ENCODE results near the gene HOXA5. TPM values are rescaled to one million over a fixed set of nuclear protein-coding genes. Genes with fewer than 3 reads are reported as not detected.

Gene HOXA5
- total RNA-seq, 2 experiments from 2014 or later: 3.4 to 7.4 TPM

DNA sequence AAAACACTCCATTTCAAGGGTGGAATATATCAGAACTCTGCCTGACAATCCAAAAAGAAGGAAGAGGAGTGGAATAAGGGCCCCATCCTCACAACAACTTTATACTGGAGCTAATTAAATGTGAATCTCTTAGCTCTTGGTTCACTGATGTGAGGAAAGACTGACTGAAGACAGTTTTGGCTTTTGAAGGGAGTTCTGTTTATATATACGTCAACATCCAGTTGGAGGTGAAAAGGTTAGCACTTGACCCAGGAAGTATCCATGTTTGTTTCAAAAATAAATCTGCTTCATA lies 50.7 kb downstream of the HOXA5 start:
- POLR2A ChIA-PET: interaction anchor here (0.6 to 2.2 kb wide), 4 partner anchors 9 to 57 kb away, joined by 3 to 10 read pairs (median 4); no protein-coding TSS in a partner anchor
- Histone ChIP-seq H3K9me2 (ENCODE audit: insufficient read depth, low read length) (no peaks in the 10 kb centered on the region), H3K4me3 (ENCODE audit: low read depth, low read length, poor library complexity, severe bottlenecking) (no peak overlapping the region), H3K4me2 (ENCODE audit: low read length) (no peak overlapping the region), H3K27ac (ENCODE audit: low read depth, low read length, poor library complexity, severe bottlenecking) (no peak overlapping the region), H3K9me3 (ENCODE audit: low read length) (no peaks in the 10 kb centered on the region), H3K4me1 (ENCODE audit: insufficient read depth, low read length, poor library complexity, severe bottlenecking) (peaks cover 31% of the 10 kb centered on the region), H4K20me1 (ENCODE audit: insufficient read depth, low read length) (peaks cover 5% of the 10 kb centered on the region; the same call in 1 of the 2 replicates), H2AFZ (ENCODE audit: low read length) (no peak overlapping the region), H3K79me2 (ENCODE audit: insufficient read depth, low read depth, low read length) (no peaks in the 10 kb centered on the region; the same call in 1 of the 2 replicates), H3K36me3 (ENCODE audit: insufficient read depth, low read length) (no peaks in the 10 kb centered on the region)
- no peak for DNase-seq (ENCODE audit: low spot score)
- no TSS peak for BruUV-seq (replicated peaks)
- no peak for TF ChIP-seq EZH2phosphoT487 (IDR thresholded peaks at IDR 0.05; ENCODE audit: borderline replicate concordance, low read depth, low read length)
- TF ChIP-seq, protein P1, sequence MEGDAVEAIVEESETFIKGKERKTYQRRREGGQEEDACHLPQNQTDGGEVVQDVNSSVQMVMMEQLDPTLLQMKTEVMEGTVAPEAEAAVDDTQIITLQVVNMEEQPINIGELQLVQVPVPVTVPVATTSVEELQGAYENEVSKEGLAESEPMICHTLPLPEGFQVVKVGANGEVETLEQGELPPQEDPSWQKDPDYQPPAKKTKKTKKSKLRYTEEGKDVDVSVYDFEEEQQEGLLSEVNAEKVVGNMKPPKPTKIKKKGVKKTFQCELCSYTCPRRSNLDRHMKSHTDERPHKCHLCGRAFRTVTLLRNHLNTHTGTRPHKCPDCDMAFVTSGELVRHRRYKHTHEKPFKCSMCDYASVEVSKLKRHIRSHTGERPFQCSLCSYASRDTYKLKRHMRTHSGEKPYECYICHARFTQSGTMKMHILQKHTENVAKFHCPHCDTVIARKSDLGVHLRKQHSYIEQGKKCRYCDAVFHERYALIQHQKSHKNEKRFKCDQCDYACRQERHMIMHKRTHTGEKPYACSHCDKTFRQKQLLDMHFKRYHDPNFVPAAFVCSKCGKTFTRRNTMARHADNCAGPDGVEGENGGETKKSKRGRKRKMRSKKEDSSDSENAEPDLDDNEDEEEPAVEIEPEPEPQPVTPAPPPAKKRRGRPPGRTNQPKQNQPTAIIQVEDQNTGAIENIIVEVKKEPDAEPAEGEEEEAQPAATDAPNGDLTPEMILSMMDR (conservative IDR thresholded peaks at IDR 0.05; ENCODE audit: low read length): no peak
- intact Hi-C loops (cut with micrococcal nuclease; ENCODE audit: unreplicated experiment): no loop called here
- CTCF ChIA-PET (ENCODE audit: unreplicated experiment): no interaction called here

DNA sequence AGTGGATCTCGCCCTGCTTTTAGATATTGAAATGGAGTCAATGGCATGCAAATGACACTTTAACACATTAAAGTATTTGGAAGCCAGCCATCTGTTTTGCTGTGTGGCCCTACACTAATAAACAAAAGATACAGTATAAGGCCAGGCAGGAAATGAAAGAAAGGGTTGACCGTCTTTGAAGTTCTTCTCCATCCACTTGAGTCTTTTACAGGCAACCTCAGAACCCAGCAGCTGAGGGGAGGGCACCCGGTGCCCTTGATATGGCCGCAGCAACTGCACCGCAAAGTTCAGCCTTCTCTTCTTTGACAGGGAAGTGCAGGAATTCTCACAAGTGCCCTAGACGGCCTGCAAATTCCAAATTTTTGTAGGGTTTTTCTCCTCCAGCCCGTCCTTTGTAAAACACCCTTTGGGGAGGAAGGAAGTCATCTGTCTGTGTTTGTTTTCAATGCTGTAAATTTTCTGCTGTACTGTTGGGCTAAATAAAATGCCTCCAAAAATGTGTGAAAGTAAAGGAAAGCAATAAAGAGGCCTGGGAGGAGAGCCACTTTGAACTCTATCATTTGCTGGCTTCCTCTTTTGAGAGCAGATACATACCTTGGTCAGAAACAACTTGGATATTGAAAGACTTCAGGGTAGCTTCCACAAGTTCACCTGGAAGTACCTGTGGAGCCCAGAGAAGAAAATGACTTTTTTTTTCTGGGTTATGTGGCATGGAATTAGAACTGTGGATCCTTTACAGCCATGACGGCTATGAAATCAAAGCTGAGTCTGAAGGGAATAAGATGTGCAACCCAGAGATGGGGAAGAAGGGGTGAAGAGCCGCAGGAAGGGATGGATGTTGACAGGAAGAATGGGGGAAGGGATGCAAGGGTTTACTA lies 51.3 kb downstream of the HOXA5 start:
- no peaks in the 10 kb centered on the region for H3K9me3 ChIP-seq (ENCODE audit: low read length)
- no peaks in the 10 kb centered on the region for H3K36me3 ChIP-seq (ENCODE audit: insufficient read depth, low read length)
- no peak for TF ChIP-seq EZH2phosphoT487 (IDR thresholded peaks at IDR 0.05; ENCODE audit: borderline replicate concordance, low read depth, low read length)
- TF ChIP-seq, protein P1 (conservative IDR thresholded peaks at IDR 0.05; ENCODE audit: low read length): no peak
- POLR2A ChIA-PET: interaction anchor here (1.2 to 2.2 kb wide), 3 partner anchors 8 to 49 kb away, joined by 3 to 10 read pairs (median 4); no protein-coding TSS in a partner anchor
- CTCF ChIA-PET (ENCODE audit: unreplicated experiment): no interaction called here
- H3K79me2 ChIP-seq (ENCODE audit: insufficient read depth, low read depth, low read length): no peaks in the 10 kb centered on the region; the same call in 1 of the 2 replicates
- BruUV-seq (replicated peaks): no TSS peak
- intact Hi-C loops (cut with micrococcal nuclease; ENCODE audit: unreplicated experiment): no loop called here
- no peak overlapping the region for H2AFZ ChIP-seq (ENCODE audit: low read length)
- H3K9me2 ChIP-seq (ENCODE audit: insufficient read depth, low read length): no peaks in the 10 kb centered on the region
- H3K27ac ChIP-seq (ENCODE audit: low read depth, low read length, poor library complexity, severe bottlenecking): no peak overlapping the region
- no peak overlapping the region for H3K4me2 ChIP-seq (ENCODE audit: low read length)
- DNase-seq (ENCODE audit: low spot score): no peak
- H4K20me1 ChIP-seq (ENCODE audit: insufficient read depth, low read length): peaks cover 3% of the 10 kb centered on the region; the same call in 1 of the 2 replicates
- H3K4me3 ChIP-seq (ENCODE audit: low read depth, low read length, poor library complexity, severe bottlenecking): no peak overlapping the region
- H3K4me1 ChIP-seq (ENCODE audit: insufficient read depth, low read length, poor library complexity, severe bottlenecking): peaks cover 25% of the 10 kb centered on the region

DNA sequence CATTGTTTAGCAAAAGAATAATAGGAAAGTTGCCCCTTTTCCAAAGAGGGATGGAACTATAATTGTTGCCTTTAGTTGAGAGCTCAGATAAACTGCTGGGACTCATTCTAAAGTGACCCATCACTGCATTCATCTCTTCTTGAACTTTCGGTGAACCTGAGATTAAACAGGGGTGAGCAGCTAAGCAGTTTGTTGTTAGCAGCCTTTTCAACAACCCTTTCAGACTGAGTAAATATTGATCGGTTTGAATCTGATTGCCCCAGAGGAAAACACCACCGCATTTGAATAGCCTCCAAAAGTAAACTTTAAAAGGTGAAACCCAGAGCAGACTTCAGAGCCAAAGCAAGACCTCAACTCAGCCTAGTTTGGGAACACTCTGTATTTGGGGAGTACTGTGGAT lies 52.4 kb downstream of the HOXA5 start:
- POLR2A ChIA-PET: interaction anchor here (0.9 to 1.7 kb wide), 3 partner anchors 12 to 61 kb away, joined by 3 to 4 read pairs (median 4); partner anchors contain the start of gene HOXA3

More for the DNA sequence above, 52.4 kb downstream of the HOXA5 start:
- CTCF ChIA-PET (ENCODE audit: unreplicated experiment): no interaction called here
- no peak for DNase-seq (ENCODE audit: low spot score)
- intact Hi-C loops (cut with micrococcal nuclease; ENCODE audit: unreplicated experiment): no loop called here
- TF ChIP-seq, protein P1 (conservative IDR thresholded peaks at IDR 0.05; ENCODE audit: low read length): no peak
- TF ChIP-seq EZH2phosphoT487 (IDR thresholded peaks at IDR 0.05; ENCODE audit: borderline replicate concordance, low read depth, low read length): no peak
- no peak overlapping the region for H3K4me3 ChIP-seq (ENCODE audit: low read depth, low read length, poor library complexity, severe bottlenecking)
- H2AFZ ChIP-seq (ENCODE audit: low read length): no peak overlapping the region
- H3K4me2 ChIP-seq (ENCODE audit: low read length): no peak overlapping the region
- BruUV-seq (replicated peaks): no TSS peak
- H3K27ac ChIP-seq (ENCODE audit: low read depth, low read length, poor library complexity, severe bottlenecking): no peak overlapping the region
- H4K20me1 ChIP-seq (ENCODE audit: insufficient read depth, low read length): no peaks in the 10 kb centered on the region
- peaks cover 19% of the 10 kb centered on the region for H3K4me1 ChIP-seq (ENCODE audit: insufficient read depth, low read length, poor library complexity, severe bottlenecking)
- H3K9me3 ChIP-seq (ENCODE audit: low read length): no peaks in the 10 kb centered on the region
- H3K9me2 ChIP-seq (ENCODE audit: insufficient read depth, low read length): no peaks in the 10 kb centered on the region
- H3K79me2 ChIP-seq (ENCODE audit: insufficient read depth, low read depth, low read length): no peaks in the 10 kb centered on the region; the same call in 1 of the 2 replicates
- H3K36me3 ChIP-seq (ENCODE audit: insufficient read depth, low read length): no peaks in the 10 kb centered on the region

Measured in OCI-LY7 (cell line).